ENCODE data around the gene DOCK10. TPM values are rescaled to one million over a fixed set of nuclear protein-coding genes. Genes with fewer than 3 reads are reported as not detected.

Gene DOCK10
- total RNA-seq, 1 donor from 2014 or later: 15.1 TPM

GRCh38 chr2:224849264-224849663 is 193.0 kb downstream of the DOCK10 start:
- Histone ChIP-seq H3K36me3 (ENCODE audit: control insufficient read depth in 3 of 3, insufficient read depth in 3 of 3, low read length in 3 of 3) (no peaks in the 10 kb centered on the region), H3K9me3 (ENCODE audit: control insufficient read depth in 3 of 3, low read length in 3 of 3) (no peaks in the 10 kb centered on the region), H3K4me1 (ENCODE audit: control insufficient read depth in 3 of 3, insufficient read depth in 3 of 3, low read length in 3 of 3) (no peaks in the 10 kb centered on the region), H3K4me3 (ENCODE audit: low read length in 3 of 3) (no peak overlapping the region), H3K27ac (ENCODE audit: low read depth, low read length) (no peak overlapping the region), H3K27me3 (ENCODE audit: control insufficient read depth in 3 of 3, insufficient read depth in 3 of 3, low read length in 3 of 3) (no peaks in the 10 kb centered on the region), H3K9ac (ENCODE audit: low read depth in 1 of 3, low read length in 3 of 3) (no peak overlapping the region)

DNA sequence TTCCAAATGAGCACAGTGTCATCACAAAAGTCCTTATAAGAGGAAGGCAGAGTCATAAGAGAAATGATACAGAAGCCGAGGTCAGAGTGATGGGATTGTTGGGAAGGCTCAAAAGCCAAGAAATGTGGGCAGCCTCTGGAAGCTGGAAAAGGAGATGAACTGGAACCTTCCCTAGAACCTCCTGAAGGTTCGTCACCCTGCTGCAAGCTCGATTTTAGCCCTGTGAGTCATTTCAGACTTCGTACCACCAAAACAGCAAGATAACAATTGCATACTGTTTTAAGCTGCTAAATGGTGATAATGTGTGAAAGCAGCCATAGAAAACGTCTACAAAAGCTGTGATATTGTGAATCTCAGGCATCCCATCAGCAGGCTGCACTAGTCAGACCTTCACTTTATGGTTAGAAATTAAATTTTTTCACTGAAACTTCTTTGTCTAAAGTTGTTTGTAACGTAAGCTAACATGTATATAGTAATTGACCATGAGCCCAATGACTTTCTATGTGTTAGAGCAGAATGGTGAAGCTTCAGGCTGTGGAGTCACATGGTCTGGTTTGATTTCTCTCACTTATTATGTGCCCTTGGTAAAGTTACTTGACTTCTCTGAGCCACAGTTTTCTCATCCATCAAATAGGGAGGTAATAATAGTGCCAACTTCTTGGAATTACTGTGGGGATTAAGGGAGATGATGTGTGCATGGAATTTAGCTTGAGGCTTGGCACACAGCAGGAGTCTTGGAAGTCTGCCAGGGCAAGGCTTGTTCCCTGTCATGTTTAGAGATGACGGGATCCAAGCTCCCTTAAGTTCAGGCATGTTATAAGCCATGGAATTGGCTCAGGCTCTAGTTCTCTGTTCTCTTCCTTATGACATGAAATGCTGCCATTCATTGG is 194.1 kb downstream of the DOCK10 start:
- Histone ChIP-seq H3K27me3 (ENCODE audit: control insufficient read depth in 3 of 3, insufficient read depth in 3 of 3, low read length in 3 of 3) (no peaks in the 10 kb centered on the region), H3K4me3 (ENCODE audit: low read length in 3 of 3) (no peak overlapping the region), H3K27ac (ENCODE audit: low read depth, low read length) (no peak overlapping the region), H3K4me1 (ENCODE audit: control insufficient read depth in 3 of 3, insufficient read depth in 3 of 3, low read length in 3 of 3) (no peaks in the 10 kb centered on the region), H3K9ac (ENCODE audit: low read depth in 1 of 3, low read length in 3 of 3) (no peak overlapping the region), H3K9me3 (ENCODE audit: control insufficient read depth in 3 of 3, low read length in 3 of 3) (no peaks in the 10 kb centered on the region), H3K36me3 (ENCODE audit: control insufficient read depth in 3 of 3, insufficient read depth in 3 of 3, low read length in 3 of 3) (no peaks in the 10 kb centered on the region)

GRCh38 chr2:224847381-224847780 is 194.9 kb downstream of the DOCK10 start:
- no peaks in the 10 kb centered on the region for H3K27me3 ChIP-seq (ENCODE audit: control insufficient read depth in 3 of 3, insufficient read depth in 3 of 3, low read length in 3 of 3)
- no peak overlapping the region for H3K27ac ChIP-seq (ENCODE audit: low read depth, low read length)
- no peaks in the 10 kb centered on the region for H3K9me3 ChIP-seq (ENCODE audit: control insufficient read depth in 3 of 3, low read length in 3 of 3)
- no peaks in the 10 kb centered on the region for H3K36me3 ChIP-seq (ENCODE audit: control insufficient read depth in 3 of 3, insufficient read depth in 3 of 3, low read length in 3 of 3)
- H3K4me3 ChIP-seq (ENCODE audit: low read length in 3 of 3): no peak overlapping the region
- no peak overlapping the region for H3K9ac ChIP-seq (ENCODE audit: low read depth in 1 of 3, low read length in 3 of 3)
- no peaks in the 10 kb centered on the region for H3K4me1 ChIP-seq (ENCODE audit: control insufficient read depth in 3 of 3, insufficient read depth in 3 of 3, low read length in 3 of 3)

GRCh38 chr2:224846686-224847085 is 195.6 kb downstream of the DOCK10 start:
- no peaks in the 10 kb centered on the region for H3K4me1 ChIP-seq (ENCODE audit: control insufficient read depth in 3 of 3, insufficient read depth in 3 of 3, low read length in 3 of 3)
- H3K4me3 ChIP-seq (ENCODE audit: low read length in 3 of 3): no peak overlapping the region
- H3K27me3 ChIP-seq (ENCODE audit: control insufficient read depth in 3 of 3, insufficient read depth in 3 of 3, low read length in 3 of 3): no peaks in the 10 kb centered on the region
- no peaks in the 10 kb centered on the region for H3K9me3 ChIP-seq (ENCODE audit: control insufficient read depth in 3 of 3, low read length in 3 of 3)
- H3K27ac ChIP-seq (ENCODE audit: low read depth, low read length): no peak overlapping the region
- no peaks in the 10 kb centered on the region for H3K36me3 ChIP-seq (ENCODE audit: control insufficient read depth in 3 of 3, insufficient read depth in 3 of 3, low read length in 3 of 3)
- H3K9ac ChIP-seq (ENCODE audit: low read depth in 1 of 3, low read length in 3 of 3): no peak overlapping the region

GRCh38 chr2:224846161-224846560 is 196.1 kb downstream of the DOCK10 start:
- no peak overlapping the region for H3K9ac ChIP-seq (ENCODE audit: low read depth in 1 of 3, low read length in 3 of 3)
- H3K36me3 ChIP-seq (ENCODE audit: control insufficient read depth in 3 of 3, insufficient read depth in 3 of 3, low read length in 3 of 3): no peaks in the 10 kb centered on the region
- H3K27ac ChIP-seq (ENCODE audit: low read depth, low read length): no peak overlapping the region
- no peaks in the 10 kb centered on the region for H3K27me3 ChIP-seq (ENCODE audit: control insufficient read depth in 3 of 3, insufficient read depth in 3 of 3, low read length in 3 of 3)
- H3K9me3 ChIP-seq (ENCODE audit: control insufficient read depth in 3 of 3, low read length in 3 of 3): no peaks in the 10 kb centered on the region
- H3K4me3 ChIP-seq (ENCODE audit: low read length in 3 of 3): no peak overlapping the region
- H3K4me1 ChIP-seq (ENCODE audit: control insufficient read depth in 3 of 3, insufficient read depth in 3 of 3, low read length in 3 of 3): no peaks in the 10 kb centered on the region

DNA sequence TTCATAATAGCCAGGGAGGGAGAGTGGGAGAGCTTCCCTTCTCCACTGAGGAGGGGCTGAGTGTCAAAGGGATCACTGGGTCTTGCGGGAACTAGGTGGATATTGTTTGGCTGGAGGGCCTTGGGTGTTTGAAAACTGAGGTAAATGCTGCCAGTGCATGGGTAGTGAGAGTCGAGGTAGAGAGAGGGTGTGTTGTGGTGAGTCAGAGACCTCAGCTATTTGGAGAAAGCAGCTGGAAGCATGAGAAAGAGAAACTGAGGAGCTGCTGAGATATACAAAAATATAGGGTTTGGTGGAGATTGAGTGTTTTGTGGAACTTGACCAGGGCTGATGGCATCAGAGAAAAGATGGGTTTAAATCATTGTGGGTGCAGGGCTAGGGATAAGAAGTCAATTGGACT is 199.1 kb downstream of the DOCK10 start:
- H3K27ac ChIP-seq (ENCODE audit: low read depth, low read length): no peak overlapping the region
- no peaks in the 10 kb centered on the region for H3K9me3 ChIP-seq (ENCODE audit: control insufficient read depth in 3 of 3, low read length in 3 of 3)
- peaks cover 0 to 2% (median 0%) of the 10 kb centered on the region in 3 donors for H3K36me3 ChIP-seq (ENCODE audit: control insufficient read depth in 3 of 3, insufficient read depth in 3 of 3, low read length in 3 of 3)
- H3K27me3 ChIP-seq (ENCODE audit: control insufficient read depth in 3 of 3, insufficient read depth in 3 of 3, low read length in 3 of 3): no peaks in the 10 kb centered on the region
- H3K4me3 ChIP-seq (ENCODE audit: low read length in 3 of 3): no peak overlapping the region
- H3K9ac ChIP-seq (ENCODE audit: low read depth in 1 of 3, low read length in 3 of 3): no peak overlapping the region
- no peaks in the 10 kb centered on the region for H3K4me1 ChIP-seq (ENCODE audit: control insufficient read depth in 3 of 3, insufficient read depth in 3 of 3, low read length in 3 of 3)

GRCh38 chr2:224841910-224842309 is 200.4 kb downstream of the DOCK10 start:
- H3K36me3 ChIP-seq (ENCODE audit: control insufficient read depth in 3 of 3, insufficient read depth in 3 of 3, low read length in 3 of 3): peaks cover 0 to 2% (median 0%) of the 10 kb centered on the region in 3 donors
- H3K27me3 ChIP-seq (ENCODE audit: control insufficient read depth in 3 of 3, insufficient read depth in 3 of 3, low read length in 3 of 3): no peaks in the 10 kb centered on the region
- H3K4me3 ChIP-seq (ENCODE audit: low read length in 3 of 3): no peak overlapping the region
- H3K27ac ChIP-seq (ENCODE audit: low read depth, low read length): no peak overlapping the region
- no peak overlapping the region for H3K9ac ChIP-seq (ENCODE audit: low read depth in 1 of 3, low read length in 3 of 3)
- H3K9me3 ChIP-seq (ENCODE audit: control insufficient read depth in 3 of 3, low read length in 3 of 3): no peaks in the 10 kb centered on the region
- H3K4me1 ChIP-seq (ENCODE audit: control insufficient read depth in 3 of 3, insufficient read depth in 3 of 3, low read length in 3 of 3): peaks cover 4 to 8% (median 8%) of the 10 kb centered on the region in 3 donors

DNA sequence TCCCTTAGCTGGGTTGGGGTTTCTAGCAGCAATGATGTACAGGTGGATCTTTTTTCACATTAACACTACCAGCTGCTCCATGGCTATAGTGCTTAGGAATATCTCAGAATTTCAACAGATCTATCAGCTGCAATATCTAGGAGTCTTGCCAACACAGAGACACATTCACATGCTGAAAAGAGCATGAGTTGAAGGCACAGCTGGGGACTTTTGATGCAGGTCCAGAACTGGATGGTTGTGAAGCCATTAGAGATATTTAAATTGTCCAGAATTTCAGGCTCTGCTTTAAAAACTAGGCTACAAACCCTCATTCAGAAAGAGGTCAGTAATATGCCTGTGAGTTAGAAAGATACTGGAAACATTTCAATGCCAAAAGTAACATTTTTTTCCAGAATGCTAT is 203.9 kb downstream of the DOCK10 start:
- Histone ChIP-seq H3K9me3 (ENCODE audit: control insufficient read depth in 3 of 3, low read length in 3 of 3) (no peaks in the 10 kb centered on the region), H3K27ac (ENCODE audit: low read depth, low read length) (no peak overlapping the region), H3K36me3 (ENCODE audit: control insufficient read depth in 3 of 3, insufficient read depth in 3 of 3, low read length in 3 of 3) (peaks cover 0 to 2% (median 0%) of the 10 kb centered on the region in 3 donors), H3K27me3 (ENCODE audit: control insufficient read depth in 3 of 3, insufficient read depth in 3 of 3, low read length in 3 of 3) (no peaks in the 10 kb centered on the region), H3K9ac (ENCODE audit: low read depth in 1 of 3, low read length in 3 of 3) (no peak overlapping the region), H3K4me3 (ENCODE audit: low read length in 3 of 3) (no peak overlapping the region), H3K4me1 (ENCODE audit: control insufficient read depth in 3 of 3, insufficient read depth in 3 of 3, low read length in 3 of 3) (peaks cover 8 to 11% (median 11%) of the 10 kb centered on the region in 3 donors)

- Histone ChIP-seq H3K36me3 (ENCODE audit: control insufficient read depth in 3 of 3, insufficient read depth in 3 of 3, low read length in 3 of 3) (peaks cover 0 to 2% (median 0%) of the 10 kb centered on the region in 3 donors), H3K4me3 (ENCODE audit: low read length in 3 of 3) (no peak overlapping the region), H3K4me1 (ENCODE audit: control insufficient read depth in 3 of 3, insufficient read depth in 3 of 3, low read length in 3 of 3) (peaks cover 8 to 11% (median 11%) of the 10 kb centered on the region in 3 donors), H3K27me3 (ENCODE audit: control insufficient read depth in 3 of 3, insufficient read depth in 3 of 3, low read length in 3 of 3) (no peaks in the 10 kb centered on the region), H3K9me3 (ENCODE audit: control insufficient read depth in 3 of 3, low read length in 3 of 3) (no peaks in the 10 kb centered on the region), H3K27ac (ENCODE audit: low read depth, low read length) (no peak overlapping the region), H3K9ac (ENCODE audit: low read depth in 1 of 3, low read length in 3 of 3) (no peak overlapping the region)
Observed at GRCh38 chr2:224837558-224837957, 204.7 kb downstream of the DOCK10 start.

DNA sequence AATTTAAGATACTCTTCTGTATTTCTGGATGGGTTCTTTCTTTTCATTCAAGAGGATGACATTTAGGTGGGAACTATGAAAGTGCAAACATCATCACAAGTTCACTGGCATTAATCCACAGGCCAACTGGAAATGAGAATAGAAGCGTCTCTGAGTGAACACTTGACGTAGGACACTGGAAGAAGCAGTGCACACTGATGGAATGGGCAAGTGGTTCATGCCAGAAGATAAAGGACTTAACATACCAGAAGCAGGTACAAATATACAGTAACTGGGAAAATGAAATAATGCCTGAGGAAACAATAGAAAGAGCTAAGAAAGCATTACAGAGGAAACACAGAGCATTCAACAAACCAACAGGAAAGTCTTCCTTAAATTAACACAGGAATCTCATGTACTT is 205.2 kb downstream of the DOCK10 start:
- peaks cover 8 to 11% (median 11%) of the 10 kb centered on the region in 3 donors for H3K4me1 ChIP-seq (ENCODE audit: control insufficient read depth in 3 of 3, insufficient read depth in 3 of 3, low read length in 3 of 3)

More for the DNA sequence above, 205.2 kb downstream of the DOCK10 start:
- Histone ChIP-seq H3K27ac (ENCODE audit: low read depth, low read length) (no peak overlapping the region), H3K9ac (ENCODE audit: low read depth in 1 of 3, low read length in 3 of 3) (no peak overlapping the region), H3K9me3 (ENCODE audit: control insufficient read depth in 3 of 3, low read length in 3 of 3) (no peaks in the 10 kb centered on the region), H3K36me3 (ENCODE audit: control insufficient read depth in 3 of 3, insufficient read depth in 3 of 3, low read length in 3 of 3) (peaks cover 0 to 2% (median 0%) of the 10 kb centered on the region in 3 donors), H3K4me3 (ENCODE audit: low read length in 3 of 3) (no peak overlapping the region), H3K27me3 (ENCODE audit: control insufficient read depth in 3 of 3, insufficient read depth in 3 of 3, low read length in 3 of 3) (no peaks in the 10 kb centered on the region)

Data from skeletal muscle tissue (tissue), 4 donors.